Activated CD4-positive, alpha-beta T cell treated with anti-CD3 and anti-CD28 coated beads for 1 hour (primary cell): ENCODE measurements around the gene PLPP2.
"Not testable (repeated sequence)": the region's sequence is repeated elsewhere in the genome, so short reads cannot be mapped to it uniquely, and the experiment has no call there.

Experiments used
- DNase-seq: peaks from one replicate; pipeline ENCODE4 v3.0.0-alpha.2; 2020

PLPP2 gene

DNA sequence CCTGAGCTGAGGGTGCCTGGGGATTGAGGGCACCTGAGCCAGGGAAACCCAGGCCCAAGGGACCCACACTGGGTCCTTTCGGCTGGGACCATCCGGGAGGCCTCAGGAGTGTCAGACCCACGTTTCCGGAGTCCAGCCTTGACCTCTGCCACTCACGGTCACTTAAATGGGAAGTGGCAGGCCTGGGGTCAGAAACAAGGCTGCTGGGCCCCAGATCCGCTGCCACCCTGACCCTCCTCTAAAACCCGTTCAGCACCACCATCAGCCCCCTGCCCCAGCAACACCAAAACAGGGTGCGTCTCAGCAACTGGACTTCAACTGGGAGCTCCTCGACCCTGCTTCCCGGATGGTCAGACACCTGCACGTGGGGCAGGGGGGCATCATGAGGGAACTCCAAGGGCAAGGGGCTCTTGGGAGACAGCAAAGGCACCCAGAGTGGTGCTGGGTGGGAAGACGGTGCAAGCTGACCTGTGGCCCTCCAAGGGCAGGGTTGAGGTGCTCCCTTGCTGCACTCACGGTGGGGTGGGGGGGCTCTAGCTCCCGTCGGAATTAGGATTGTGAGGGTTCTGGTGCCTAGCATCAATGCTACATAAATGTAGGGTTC is 1.2 kb upstream of the PLPP2 start:
- DNase-seq = no peak

- no peak for DNase-seq
Observed at GRCh38 chr19:291561-292280, 518 bp upstream of the PLPP2 start.

DNA sequence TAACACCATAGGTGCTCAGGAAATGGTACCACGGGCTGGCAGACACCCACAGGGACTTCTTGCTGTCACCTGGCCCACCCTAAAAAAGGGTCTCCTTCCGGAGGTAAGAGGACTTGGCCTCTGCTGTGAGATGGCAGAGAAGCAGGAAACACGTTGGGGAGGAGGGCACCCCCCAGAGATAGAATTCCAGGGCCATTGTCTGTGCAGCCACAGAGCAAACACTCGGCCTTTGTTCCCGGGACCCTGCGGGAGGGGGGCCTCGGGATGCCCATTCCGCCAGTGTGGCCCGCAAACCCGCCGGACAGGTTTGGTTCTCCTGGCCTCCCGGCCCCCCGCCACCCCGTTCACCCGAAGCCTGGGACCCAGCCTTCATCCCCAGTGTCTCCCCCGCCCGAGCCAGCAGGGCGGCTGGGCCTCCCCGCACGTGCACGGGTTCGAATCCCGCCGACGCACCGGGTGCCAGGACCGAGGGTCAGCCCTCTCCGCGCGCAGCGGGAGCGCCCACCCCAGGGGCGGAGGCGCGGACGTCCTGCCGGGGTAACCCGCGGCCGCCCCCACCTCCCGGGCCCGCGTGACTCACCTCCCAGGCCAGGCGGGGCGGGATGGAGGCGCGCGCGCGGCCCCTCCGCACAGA is 714 bp downstream of the PLPP2 start:
- DNase-seq = no peak

DNA sequence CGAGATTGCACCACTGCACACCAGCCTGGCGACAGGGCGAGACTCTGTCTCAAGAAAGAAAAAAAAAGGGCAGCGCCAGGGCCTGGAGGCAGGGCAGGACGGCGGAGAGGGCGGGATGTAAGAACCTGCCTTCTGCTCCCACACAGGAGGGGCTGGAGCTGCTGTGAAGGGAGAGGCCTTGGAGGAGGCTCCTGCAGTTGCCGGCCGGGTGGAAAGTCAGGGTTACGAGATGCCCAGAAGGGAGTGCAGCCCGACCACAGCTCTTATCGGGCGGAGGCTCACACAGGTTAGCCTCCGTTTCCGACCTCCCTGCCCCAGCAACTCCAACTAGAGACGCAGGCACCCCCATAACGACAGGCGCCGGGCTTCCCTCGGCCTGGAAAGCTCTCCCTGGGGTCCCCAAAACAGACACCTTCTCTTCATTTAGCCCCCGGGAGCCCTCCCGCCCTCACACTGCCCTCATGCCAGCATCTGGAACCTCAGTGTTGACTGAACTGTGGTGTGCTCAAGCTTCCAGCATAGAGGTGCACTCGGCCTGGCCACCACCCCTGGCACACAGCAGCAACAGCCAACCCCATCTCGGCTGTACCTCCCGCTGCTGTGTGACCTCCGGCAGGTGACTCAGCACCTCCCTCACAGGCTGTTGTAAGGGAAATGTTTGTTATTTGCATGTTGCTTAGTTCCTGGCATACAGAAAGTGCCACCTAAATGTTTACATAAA is 1.4 kb downstream of the PLPP2 start:
- DNase-seq = no peak

- no peak for DNase-seq
Observed at GRCh38 chr19:288911-289310, 2.3 kb downstream of the PLPP2 start.

- DNase-seq = no peak
Observed at GRCh38 chr19:287381-287871, 3.8 kb downstream of the PLPP2 start.

DNA sequence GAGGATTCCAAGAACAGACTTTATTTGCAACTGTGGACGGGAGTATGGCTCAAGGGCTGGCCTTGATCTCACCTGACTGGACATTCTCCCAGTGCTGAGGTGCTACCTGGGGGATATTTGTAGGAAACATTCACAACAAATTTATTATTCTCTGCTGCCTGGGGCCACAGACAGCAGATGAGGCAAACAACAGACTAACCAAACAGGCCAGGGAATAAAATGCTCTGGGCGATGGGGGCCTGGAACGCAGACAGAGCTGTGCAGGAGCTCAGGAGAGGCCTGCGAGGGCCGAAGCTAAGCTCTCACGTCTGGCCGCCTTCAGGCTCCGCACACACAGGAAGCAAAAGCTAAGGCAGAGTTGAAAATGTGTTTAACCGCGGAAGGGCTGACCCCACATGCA is 7.8 kb downstream of the PLPP2 start:
- no peak for DNase-seq

DNA sequence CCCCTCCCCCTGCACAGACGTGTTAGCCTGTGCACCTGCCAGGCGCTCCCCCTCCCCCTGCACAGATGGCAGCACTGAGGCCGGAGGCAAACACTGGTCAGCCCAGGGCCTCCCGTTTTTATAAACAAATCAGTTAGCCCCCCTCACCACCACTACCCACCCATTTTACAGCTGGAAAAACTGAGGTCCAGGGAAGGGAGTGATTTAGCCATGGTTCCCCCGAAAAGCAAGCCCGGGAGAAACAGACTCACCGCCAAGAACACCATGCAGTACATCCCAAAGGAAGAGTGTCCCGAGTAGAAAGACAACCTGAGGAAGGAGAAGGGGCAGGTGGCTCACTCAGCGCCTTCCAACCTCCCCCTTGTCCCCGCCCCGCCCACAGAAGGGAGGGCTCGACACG is 8.7 kb downstream of the PLPP2 start:
- no peak for DNase-seq

GRCh38 chr19:281992-282391 is 9.2 kb downstream of the PLPP2 start:
- DNase-seq = no peak

DNA sequence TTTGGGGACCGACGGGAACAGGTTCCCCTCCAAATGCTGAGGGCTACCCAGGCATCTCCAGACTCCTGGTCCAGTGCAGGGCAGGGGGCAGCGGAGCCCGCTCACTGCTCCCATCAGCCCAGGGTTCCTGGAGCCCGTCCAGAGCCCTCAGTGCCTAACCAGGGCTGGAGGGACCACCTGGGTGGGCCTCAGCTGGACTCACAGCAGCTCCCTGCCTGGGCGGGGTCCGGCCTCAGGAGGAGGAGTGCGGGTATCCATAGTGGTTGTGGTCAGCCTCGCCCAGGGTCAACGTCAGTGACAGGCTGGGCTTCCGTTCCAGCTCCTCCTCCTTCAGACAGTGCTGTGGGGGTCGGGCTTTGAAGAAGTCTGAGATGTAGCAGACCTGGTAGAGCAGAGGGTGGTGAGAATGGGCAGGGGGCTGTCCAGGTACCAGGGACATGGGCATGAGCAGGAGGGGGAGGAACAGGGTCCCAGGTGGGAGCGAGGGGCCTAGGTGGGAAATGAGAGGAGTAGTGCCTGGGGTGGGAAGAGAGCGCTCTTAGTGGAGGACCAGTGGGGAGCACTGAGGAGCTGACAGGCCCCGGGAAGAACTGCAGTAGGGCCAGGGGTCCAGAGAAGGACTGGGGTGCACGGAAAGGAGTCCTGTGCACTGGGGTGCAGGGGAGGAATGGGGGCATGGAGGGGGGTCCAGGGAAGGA is 9.9 kb downstream of the PLPP2 start:
- DNase-seq = no peak

- DNase-seq = no peak
Observed at GRCh38 chr19:280541-281009, 10.6 kb downstream of the PLPP2 start.

DNA sequence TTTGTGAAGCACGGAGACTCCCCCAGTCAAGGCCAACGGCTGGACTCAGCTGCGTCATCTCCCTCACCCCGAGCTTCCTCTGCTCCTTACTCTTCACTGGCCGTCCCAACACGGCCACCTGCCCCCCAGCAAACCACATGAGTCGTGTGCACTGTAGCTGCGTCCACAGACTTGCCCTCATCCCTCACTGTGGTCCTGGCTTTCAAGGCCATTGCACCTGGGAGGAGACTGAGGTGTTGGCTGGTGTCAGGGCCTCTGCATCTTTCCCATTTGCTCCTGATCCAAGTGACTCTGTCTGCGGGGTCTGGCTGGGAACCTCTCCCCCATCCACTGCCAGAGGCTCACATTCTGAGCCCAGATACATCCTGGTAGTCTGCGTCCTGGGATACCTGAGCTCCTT is 11.5 kb downstream of the PLPP2 start:
- no peak for DNase-seq

- no peak for DNase-seq
Observed at GRCh38 chr19:279231-279630, 12.0 kb downstream of the PLPP2 start.

DNA sequence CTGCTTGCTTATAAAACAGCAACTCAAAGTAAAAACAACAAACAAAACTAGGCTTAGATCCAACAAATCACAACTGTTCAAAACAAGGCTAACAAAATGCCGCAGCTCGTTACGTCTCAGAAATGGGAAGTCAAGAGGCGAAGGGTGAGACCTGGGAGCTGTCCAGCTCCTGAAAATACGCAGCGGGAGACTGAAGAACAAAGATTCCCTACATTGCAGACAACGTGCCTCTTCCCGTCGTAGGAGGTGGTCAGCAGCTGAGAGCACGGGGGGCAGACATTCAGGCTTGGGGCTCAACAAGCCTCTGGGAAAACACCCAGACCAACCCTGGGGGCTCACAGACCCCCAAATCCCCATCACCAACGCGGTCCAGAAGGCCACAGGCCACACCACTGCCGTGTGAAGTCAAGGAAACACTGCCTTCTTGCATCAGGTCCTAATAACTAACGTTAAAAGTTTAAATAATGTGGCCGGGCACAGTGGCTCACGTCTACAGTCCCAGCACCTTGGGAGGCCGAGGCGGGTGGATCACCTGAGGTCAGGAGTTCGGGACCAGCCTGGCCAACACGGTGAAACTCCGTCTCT is 13.5 kb downstream of the PLPP2 start:
- no peak for DNase-seq

DNA sequence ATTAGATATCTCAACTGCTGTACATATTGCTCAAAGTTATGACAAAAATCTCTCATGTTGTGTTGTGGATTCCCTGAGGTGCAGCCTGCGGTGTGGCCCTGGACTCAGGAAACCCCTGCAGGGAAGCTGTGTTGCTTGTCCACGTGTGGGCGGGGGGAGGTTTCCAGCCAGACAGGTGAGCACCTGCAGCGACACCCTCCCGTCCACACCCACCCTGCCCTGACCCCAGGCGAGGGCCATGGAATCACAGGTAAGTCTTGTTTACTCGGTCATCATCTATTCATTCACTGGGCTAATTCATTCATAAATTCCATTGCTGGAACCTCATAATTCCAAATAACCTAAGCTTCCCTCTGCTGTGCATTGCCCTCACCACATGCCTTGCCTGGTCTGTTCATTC is 14.1 kb downstream of the PLPP2 start:
- DNase-seq = no peak

DNA sequence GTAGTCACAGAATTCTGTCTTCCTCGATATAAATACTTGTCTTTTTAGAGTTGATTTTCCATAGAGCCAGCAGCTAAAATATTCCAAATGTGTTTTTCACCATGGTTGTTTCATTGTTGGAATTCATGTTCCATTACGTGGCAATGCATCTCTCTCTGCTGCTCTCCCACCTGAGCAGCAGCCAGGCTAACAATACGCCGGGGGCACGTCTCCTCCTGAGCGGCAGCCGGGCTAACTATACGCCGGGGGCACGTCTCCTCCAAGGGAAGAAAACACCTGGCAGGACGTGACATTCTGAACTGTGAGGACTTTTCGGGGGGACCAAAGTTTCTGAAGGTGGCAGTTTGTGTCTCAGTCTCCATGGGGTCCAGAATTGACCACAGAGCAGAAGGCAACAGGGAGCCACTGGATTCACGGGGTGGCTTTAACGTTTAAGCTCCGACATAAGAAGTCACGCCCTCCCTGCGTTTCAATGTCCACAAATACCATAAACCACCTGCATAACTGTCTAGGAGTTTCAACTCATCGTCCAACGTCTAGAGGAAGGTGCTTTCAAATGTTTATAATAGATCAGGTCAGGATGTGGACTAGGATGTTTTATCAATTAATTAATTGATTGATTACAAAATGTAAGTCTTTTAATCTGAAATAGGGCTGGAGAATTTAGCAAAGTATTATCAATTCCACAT is 15.1 kb downstream of the PLPP2 start:
- DNase-seq = no peak

GRCh38 chr19:275000-275399 is 16.2 kb downstream of the PLPP2 start:
- no peak for DNase-seq

DNA sequence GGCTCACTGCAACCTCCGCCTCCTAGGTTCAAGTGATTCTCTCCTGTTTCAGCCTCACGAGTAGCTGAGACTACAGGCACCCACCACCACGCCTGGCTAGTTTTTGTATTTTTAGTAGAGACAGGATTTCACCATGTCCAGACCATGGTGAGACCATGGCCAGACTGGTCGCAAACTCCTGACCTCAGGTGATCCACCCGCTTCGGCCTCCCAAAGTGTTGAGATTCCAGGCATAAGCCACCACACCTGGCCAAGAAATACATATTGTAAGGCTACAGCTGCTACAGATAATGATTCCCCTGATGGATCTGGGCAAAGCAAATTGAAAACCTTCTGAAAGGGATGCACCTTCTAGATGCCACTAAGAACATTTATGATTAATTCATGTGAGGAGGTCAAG is 17.8 kb downstream of the PLPP2 start:
- DNase-seq = no peak

DNA sequence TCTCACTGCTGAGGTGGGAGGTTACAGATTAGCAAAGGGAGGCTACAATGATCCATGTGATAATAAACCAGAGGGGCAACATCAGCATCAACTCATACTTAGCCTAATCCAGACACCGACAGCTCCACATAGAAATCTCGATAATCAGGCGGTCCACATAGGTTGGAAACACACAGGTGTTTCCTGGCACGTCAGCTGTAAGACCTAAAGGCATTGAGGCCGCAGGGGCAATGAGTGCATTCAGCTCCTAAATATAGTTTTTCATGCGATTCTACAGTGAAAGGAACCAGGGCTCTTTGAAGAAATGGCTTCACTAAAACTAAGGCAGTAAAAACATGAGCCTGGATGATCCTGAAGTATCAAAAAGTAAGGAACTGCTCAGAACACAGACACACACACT is 19.3 kb downstream of the PLPP2 start:
- DNase-seq = no peak

- DNase-seq = not testable (repeated sequence)
Observed at GRCh38 chr19:270766-271318, 20.4 kb downstream of the PLPP2 start.

DNA sequence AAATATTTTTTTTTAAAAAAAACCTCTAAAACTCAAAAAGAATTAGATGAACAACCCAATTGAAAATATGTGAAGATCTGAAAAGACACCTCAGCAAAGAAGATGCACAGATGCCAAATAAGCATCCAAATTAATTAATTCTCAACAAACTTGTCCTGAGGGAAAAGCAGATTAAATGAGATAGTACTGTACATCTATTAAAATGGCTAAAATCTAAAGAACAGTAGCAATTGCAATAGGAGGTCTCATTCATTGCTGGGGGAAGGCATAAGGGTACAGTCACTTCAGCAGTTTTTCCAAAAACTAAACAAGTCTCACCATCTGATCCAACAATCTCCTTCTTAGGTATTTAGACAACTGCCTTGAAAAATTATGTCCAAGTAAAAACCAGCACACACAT is 22.0 kb downstream of the PLPP2 start:
- DNase-seq = no peak

DNA sequence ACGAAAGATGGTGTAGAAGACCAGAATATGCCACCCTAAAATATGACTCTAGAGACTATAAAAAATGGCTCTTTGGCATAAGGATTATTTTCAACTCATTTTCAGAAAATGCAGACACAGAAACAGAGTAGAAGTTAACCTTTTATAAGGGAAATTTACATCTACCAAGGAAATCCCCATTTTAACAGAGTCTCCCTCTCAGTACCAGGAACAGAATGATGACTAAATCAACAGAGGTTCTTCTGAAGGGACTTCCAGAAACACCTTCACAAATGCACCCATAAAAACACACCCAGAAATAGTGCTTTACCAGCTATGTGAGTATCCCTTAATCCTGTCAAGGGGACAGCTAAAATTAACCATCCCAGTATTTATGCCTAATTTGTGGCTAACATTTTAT is 29.1 kb downstream of the PLPP2 start:
- no peak for DNase-seq
